NCI-H187 (cell line): ENCODE results near the gene F10.

ENCODE experiments used
- DNase-seq, 2 experiments: peaks; one replicate each; lab custom pipeline; 2025; lab: John Stamatoyannopoulos, UW

Gene F10

GRCh38 chr13:113086991-113087922 lies 35.3 kb upstream of the F10 start:
- no peak for DNase-seq

- DNase-seq: no peak
These were observed 34.5 kb upstream of the F10 start for GRCh38 chr13:113087923-113088690.

GRCh38 chr13:113088691-113089020 lies 33.9 kb upstream of the F10 start:
- no peak for DNase-seq

- DNase-seq: no peak
These were observed 32.7 kb upstream of the F10 start for GRCh38 chr13:113089693-113090414.

- DNase-seq: no peak
These were observed 32.2 kb upstream of the F10 start for GRCh38 chr13:113090415-113090770.

- no peak for DNase-seq
These were observed 31.8 kb upstream of the F10 start for GRCh38 chr13:113090806-113091205.

GRCh38 chr13:113091211-113091771 lies 31.3 kb upstream of the F10 start:
- DNase-seq: no peak

GRCh38 chr13:113091891-113092775 lies 30.5 kb upstream of the F10 start:
- DNase-seq: no peak

- no peak for DNase-seq
These were observed 29.6 kb upstream of the F10 start for GRCh38 chr13:113092776-113093579.

GRCh38 chr13:113093580-113094409 lies 28.8 kb upstream of the F10 start:
- DNase-seq: no peak

GRCh38 chr13:113094410-113094800 lies 28.2 kb upstream of the F10 start:
- no peak for DNase-seq

GRCh38 chr13:113095146-113096051 lies 27.2 kb upstream of the F10 start:
- no peak for DNase-seq

- no peak for DNase-seq
These were observed 26.4 kb upstream of the F10 start for GRCh38 chr13:113096052-113096744.

GRCh38 chr13:113096745-113097305 lies 25.8 kb upstream of the F10 start:
- no peak for DNase-seq

- DNase-seq: no peak
These were observed 24.9 kb upstream of the F10 start for GRCh38 chr13:113097651-113098050.

GRCh38 chr13:113098162-113098732 lies 24.4 kb upstream of the F10 start:
- no peak for DNase-seq

GRCh38 chr13:113099142-113099541 lies 23.5 kb upstream of the F10 start:
- no peak for DNase-seq
